ENCODE measurements around the gene ZFYVE21. TPM values are rescaled to one million over a fixed set of nuclear protein-coding genes. Genes with fewer than 3 reads are reported as not detected.

The ZFYVE21 gene
- total RNA-seq, 5 donors from 2014 or later (not counting 1 experiment from before 2014, with no cell fraction given) = 8.8 to 22.8 (median 22.1) TPM

DNA sequence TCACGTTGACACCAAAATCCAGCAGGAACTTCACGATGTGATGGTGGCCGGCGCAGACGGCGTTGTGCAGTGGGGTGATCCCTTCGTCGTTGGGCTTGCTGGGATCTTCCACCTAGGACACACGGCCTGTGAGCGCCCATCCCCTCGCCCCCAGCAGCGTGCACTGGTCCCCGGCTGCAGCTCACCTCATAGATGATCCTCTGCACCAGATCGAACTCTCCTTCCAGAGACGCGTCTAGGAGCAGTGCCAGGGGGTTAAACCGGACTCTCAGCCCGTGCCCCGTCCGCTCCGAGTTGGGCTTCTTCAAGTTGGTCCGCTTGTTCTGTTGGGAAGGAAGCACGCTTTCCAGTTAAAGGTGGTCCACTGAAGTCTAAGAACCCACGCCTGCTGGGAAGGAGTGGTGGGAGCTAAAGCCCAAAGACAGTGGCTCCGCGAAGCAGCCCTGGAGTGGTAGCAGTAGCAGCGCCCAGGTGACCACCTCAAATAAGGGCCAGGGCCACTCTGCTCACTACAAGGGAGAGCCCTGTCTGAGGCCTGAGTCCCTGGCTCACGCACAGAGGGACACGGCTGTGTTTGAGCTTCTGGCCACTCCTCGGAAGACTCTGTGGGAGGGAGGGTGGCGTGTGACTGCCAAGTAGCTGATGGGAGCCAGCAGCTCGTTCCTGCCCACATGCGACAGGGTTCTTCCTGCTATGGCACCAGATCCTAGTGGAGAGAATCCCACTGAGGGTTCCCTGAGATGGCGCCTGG is 23.3 kb downstream of the ZFYVE21 start:
- Mint-ChIP-seq H3K36me3 (peaks cover 39% of the 10 kb centered on the region), H3K4me3 (no peak overlapping the region), H3K9me3 (no peaks in the 10 kb centered on the region), H3K27me3 (no peaks in the 10 kb centered on the region), H3K27ac (no peak overlapping the region), H3K4me1 (no peaks in the 10 kb centered on the region)
- CTCF ChIA-PET = no interaction called here
- ATAC-seq (replicated peaks in 1 of 4) (no peak), DNase-seq (no peak)
- peaks cover 21 to 46% of the 10 kb centered on the region in 2 donors for H3K36me3 ChIP-seq (ENCODE audit: control insufficient read depth in 2 of 2, extremely low read depth in 1 of 2, insufficient read depth in 1 of 2, low read length in 1 of 2)
- no peak overlapping the region for H3K27ac ChIP-seq (ENCODE audit: low read length)
- H3K4me3 ChIP-seq (ENCODE audit: control insufficient read depth in 1 of 2, extremely low read depth in 1 of 2, low read length in 1 of 2) = no peak overlapping the region
- H3K4me1 ChIP-seq (ENCODE audit: control insufficient read depth in 1 of 2, extremely low read depth in 1 of 2, insufficient read depth in 2 of 2, low read length in 2 of 2) = no peaks in the 10 kb centered on the region
- POLR2A ChIA-PET = no interaction called here
- H3K27me3 ChIP-seq (replicated peaks in 1 of 2; ENCODE audit: control insufficient read depth in 2 of 2, extremely low read depth in 1 of 2, insufficient read depth in 2 of 2, low read length in 1 of 2) = no peaks in the 10 kb centered on the region
- WGBS (ENCODE audit: insufficient coverage) = 92% methylated on average over 23 of the region's 34 CpGs
- H3K9me3 ChIP-seq = no peaks in the 10 kb centered on the region

DNA sequence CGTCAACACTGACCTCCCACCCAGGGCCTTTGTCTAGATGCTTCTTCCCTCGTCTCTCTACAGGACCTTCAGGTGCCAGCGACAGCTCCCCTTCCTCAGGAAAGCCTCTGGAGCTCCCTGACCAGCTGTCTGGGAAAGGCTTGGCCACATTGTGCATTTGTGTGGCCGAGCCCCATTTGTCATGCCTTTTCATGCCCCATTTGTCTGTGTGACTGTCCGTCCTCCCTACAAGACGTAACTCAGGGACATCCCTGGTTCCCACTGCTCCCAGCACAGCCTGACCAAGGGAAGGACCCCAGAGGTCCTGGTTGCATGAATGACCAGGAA is 23.8 kb downstream of the ZFYVE21 start:
- Mint-ChIP-seq H3K27ac (no peak overlapping the region), H3K36me3 (peaks cover 38% of the 10 kb centered on the region), H3K27me3 (no peaks in the 10 kb centered on the region), H3K9me3 (no peaks in the 10 kb centered on the region), H3K4me3 (no peak overlapping the region), H3K4me1 (no peaks in the 10 kb centered on the region)
- DNase-seq (no peak), ATAC-seq (replicated peaks in 1 of 4) (no peak)
- Histone ChIP-seq H3K36me3 (ENCODE audit: control insufficient read depth in 2 of 2, extremely low read depth in 1 of 2, insufficient read depth in 1 of 2, low read length in 1 of 2) (peaks cover 21 to 46% of the 10 kb centered on the region in 2 donors), H3K27ac (ENCODE audit: low read length) (no peak overlapping the region), H3K9me3 (no peaks in the 10 kb centered on the region), H3K4me3 (ENCODE audit: control insufficient read depth in 1 of 2, extremely low read depth in 1 of 2, low read length in 1 of 2) (no peak overlapping the region), H3K4me1 (ENCODE audit: control insufficient read depth in 1 of 2, extremely low read depth in 1 of 2, insufficient read depth in 2 of 2, low read length in 2 of 2) (no peaks in the 10 kb centered on the region), H3K27me3 (replicated peaks in 1 of 2; ENCODE audit: control insufficient read depth in 2 of 2, extremely low read depth in 1 of 2, insufficient read depth in 2 of 2, low read length in 1 of 2) (no peaks in the 10 kb centered on the region)
- 88% methylated on average over 5 of the region's 6 CpGs for WGBS (ENCODE audit: insufficient coverage)
- ChIA-PET POLR2A (no interaction called here), CTCF (no interaction called here)

DNA sequence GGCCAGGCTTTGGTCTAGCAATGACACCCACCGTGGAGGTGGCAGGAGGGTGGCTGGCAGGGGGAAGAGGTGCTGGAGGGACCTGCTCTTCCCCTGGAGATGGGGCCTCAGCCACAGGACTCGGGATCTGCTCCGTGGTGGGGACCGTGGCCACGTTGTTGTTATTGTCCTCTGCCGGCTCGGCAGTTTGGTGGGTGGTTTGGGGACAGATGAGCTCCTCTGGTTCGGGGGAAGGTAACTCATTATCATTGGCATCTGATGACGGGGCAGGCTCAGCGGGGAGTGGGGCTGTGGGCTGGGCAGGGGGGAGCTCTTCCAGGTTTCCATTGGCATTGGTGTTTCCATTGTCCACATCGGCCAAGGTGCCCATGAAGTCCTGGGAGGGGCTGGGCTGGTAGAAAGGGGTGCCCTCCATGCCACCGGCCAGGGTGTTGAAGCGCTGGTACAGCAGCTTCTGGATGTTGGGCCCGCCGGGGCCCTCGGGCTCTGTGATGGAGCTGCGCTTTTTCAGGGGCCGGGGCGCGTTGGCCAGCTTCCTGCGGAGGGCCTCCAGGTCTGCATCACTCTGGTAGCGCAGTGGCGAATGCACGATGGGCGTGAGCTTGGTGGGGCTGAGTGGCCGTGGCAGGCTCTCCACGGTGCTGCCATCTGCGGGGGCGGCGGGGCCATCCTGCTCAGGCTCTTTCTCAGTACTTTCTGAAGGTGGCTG is 24.3 kb downstream of the ZFYVE21 start:
- no peak for ATAC-seq (replicated peaks in 1 of 4)
- no peak overlapping the region for H3K27ac ChIP-seq (ENCODE audit: low read length)
- CTCF ChIA-PET = no interaction called here
- no peaks in the 10 kb centered on the region for H3K4me1 Mint-ChIP-seq
- H3K27ac Mint-ChIP-seq = no peak overlapping the region
- no peak overlapping the region for H3K4me3 Mint-ChIP-seq
- POLR2A ChIA-PET = no interaction called here
- H3K4me1 ChIP-seq (ENCODE audit: control insufficient read depth in 1 of 2, extremely low read depth in 1 of 2, insufficient read depth in 2 of 2, low read length in 2 of 2) = no peaks in the 10 kb centered on the region
- no peaks in the 10 kb centered on the region for H3K27me3 ChIP-seq (replicated peaks in 1 of 2; ENCODE audit: control insufficient read depth in 2 of 2, extremely low read depth in 1 of 2, insufficient read depth in 2 of 2, low read length in 1 of 2)
- no peak overlapping the region for H3K4me3 ChIP-seq (ENCODE audit: control insufficient read depth in 1 of 2, extremely low read depth in 1 of 2, low read length in 1 of 2)
- H3K9me3 Mint-ChIP-seq = no peaks in the 10 kb centered on the region
- H3K36me3 ChIP-seq (ENCODE audit: control insufficient read depth in 2 of 2, extremely low read depth in 1 of 2, insufficient read depth in 1 of 2, low read length in 1 of 2) = peaks cover 21 to 45% of the 10 kb centered on the region in 2 donors
- DNase-seq = no peak
- peaks cover 36% of the 10 kb centered on the region for H3K36me3 Mint-ChIP-seq
- no peaks in the 10 kb centered on the region for H3K27me3 Mint-ChIP-seq
- WGBS (ENCODE audit: insufficient coverage) = 95% methylated on average over 30 of the region's 30 CpGs
- H3K9me3 ChIP-seq = no peaks in the 10 kb centered on the region

DNA sequence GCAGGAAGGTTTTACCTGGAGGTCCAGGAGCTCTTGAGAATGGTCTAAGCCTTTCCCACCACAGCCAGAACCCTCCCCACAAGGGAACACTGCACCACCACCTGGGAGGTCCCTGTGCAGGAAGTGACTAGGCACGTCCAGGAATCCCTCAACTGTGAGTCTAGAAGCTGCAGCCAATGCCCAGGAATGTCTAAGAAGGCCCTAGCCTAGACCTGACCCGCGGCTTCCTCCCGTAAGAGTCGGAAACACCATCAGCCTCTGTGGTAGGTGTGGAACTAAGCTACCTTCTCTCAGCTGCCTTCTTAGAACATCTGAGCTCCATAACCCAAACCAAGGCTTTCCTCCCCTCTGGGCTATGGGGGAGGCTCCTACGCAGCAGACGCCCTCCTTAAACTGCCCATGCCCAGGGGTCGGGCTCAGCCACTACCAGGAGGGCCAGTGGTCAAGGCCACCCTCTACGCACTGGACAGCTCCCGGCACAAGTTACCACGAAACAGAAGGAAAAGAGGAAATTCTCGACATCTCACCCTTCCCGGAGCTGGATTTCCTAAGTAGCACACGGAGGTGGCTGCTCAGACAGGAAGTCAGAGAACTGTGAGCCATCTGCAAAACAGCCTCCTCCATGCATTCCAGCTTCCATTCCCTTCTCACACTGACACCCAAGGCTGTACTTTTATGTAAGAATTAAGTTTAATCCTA is 25.5 kb downstream of the ZFYVE21 start:
- no peaks in the 10 kb centered on the region for H3K4me1 ChIP-seq (ENCODE audit: control insufficient read depth in 1 of 2, extremely low read depth in 1 of 2, insufficient read depth in 2 of 2, low read length in 2 of 2)
- no peak overlapping the region for H3K27ac Mint-ChIP-seq
- no peak overlapping the region for H3K4me3 ChIP-seq (ENCODE audit: control insufficient read depth in 1 of 2, extremely low read depth in 1 of 2, low read length in 1 of 2)
- no peaks in the 10 kb centered on the region for H3K4me1 Mint-ChIP-seq
- H3K9me3 ChIP-seq = no peaks in the 10 kb centered on the region
- H3K36me3 Mint-ChIP-seq = peaks cover 36% of the 10 kb centered on the region
- H3K9me3 Mint-ChIP-seq = no peaks in the 10 kb centered on the region
- H3K36me3 ChIP-seq (ENCODE audit: control insufficient read depth in 2 of 2, extremely low read depth in 1 of 2, insufficient read depth in 1 of 2, low read length in 1 of 2) = peaks cover 15 to 44% of the 10 kb centered on the region in 2 donors
- ChIA-PET POLR2A (no interaction called here), CTCF (no interaction called here)
- ATAC-seq (replicated peaks in 1 of 4) (no peak), DNase-seq (no peak)
- H3K27me3 Mint-ChIP-seq = no peaks in the 10 kb centered on the region
- no peak overlapping the region for H3K4me3 Mint-ChIP-seq
- WGBS (ENCODE audit: insufficient coverage) = 87% methylated on average over 8 of the region's 14 CpGs
- no peak overlapping the region for H3K27ac ChIP-seq (ENCODE audit: low read length)
- H3K27me3 ChIP-seq (replicated peaks in 1 of 2; ENCODE audit: control insufficient read depth in 2 of 2, extremely low read depth in 1 of 2, insufficient read depth in 2 of 2, low read length in 1 of 2) = no peaks in the 10 kb centered on the region

- H3K27me3 ChIP-seq (replicated peaks in 1 of 2; ENCODE audit: control insufficient read depth in 2 of 2, extremely low read depth in 1 of 2, insufficient read depth in 2 of 2, low read length in 1 of 2) = no peaks in the 10 kb centered on the region
- ATAC-seq (replicated peaks in 1 of 4) (no peak), DNase-seq (no peak)
- ChIA-PET CTCF (no interaction called here), POLR2A (no interaction called here)
- no peaks in the 10 kb centered on the region for H3K4me1 ChIP-seq (ENCODE audit: control insufficient read depth in 1 of 2, extremely low read depth in 1 of 2, insufficient read depth in 2 of 2, low read length in 2 of 2)
- H3K4me3 ChIP-seq (ENCODE audit: control insufficient read depth in 1 of 2, extremely low read depth in 1 of 2, low read length in 1 of 2) = no peak overlapping the region
- H3K9me3 Mint-ChIP-seq = no peaks in the 10 kb centered on the region
- H3K4me1 Mint-ChIP-seq = no peaks in the 10 kb centered on the region
- no peak overlapping the region for H3K4me3 Mint-ChIP-seq
- no peaks in the 10 kb centered on the region for H3K9me3 ChIP-seq
- H3K27me3 Mint-ChIP-seq = no peaks in the 10 kb centered on the region
- peaks cover 33% of the 10 kb centered on the region for H3K36me3 Mint-ChIP-seq
- H3K36me3 ChIP-seq (ENCODE audit: control insufficient read depth in 2 of 2, extremely low read depth in 1 of 2, insufficient read depth in 1 of 2, low read length in 1 of 2) = peaks cover 15 to 37% of the 10 kb centered on the region in 2 donors
- 92% methylated on average over 7 of the region's 9 CpGs for WGBS (ENCODE audit: insufficient coverage)
- no peak overlapping the region for H3K27ac ChIP-seq (ENCODE audit: low read length)
- H3K27ac Mint-ChIP-seq = no peak overlapping the region
These were observed 26.3 kb downstream of the ZFYVE21 start for GRCh38 chr14:103741876-103742275.

GRCh38 chr14:103742499-103743255 is 27.1 kb downstream of the ZFYVE21 start:
- no peak for ATAC-seq (replicated peaks in 1 of 4)
- Histone ChIP-seq H3K4me3 (ENCODE audit: control insufficient read depth in 1 of 2, extremely low read depth in 1 of 2, low read length in 1 of 2) (no peak overlapping the region), H3K9me3 (no peaks in the 10 kb centered on the region), H3K27me3 (replicated peaks in 1 of 2; ENCODE audit: control insufficient read depth in 2 of 2, extremely low read depth in 1 of 2, insufficient read depth in 2 of 2, low read length in 1 of 2) (no peaks in the 10 kb centered on the region), H3K27ac (ENCODE audit: low read length) (no peak overlapping the region), H3K36me3 (ENCODE audit: control insufficient read depth in 2 of 2, extremely low read depth in 1 of 2, insufficient read depth in 1 of 2, low read length in 1 of 2) (peaks cover 15 to 35% of the 10 kb centered on the region in 2 donors), H3K4me1 (ENCODE audit: control insufficient read depth in 1 of 2, extremely low read depth in 1 of 2, insufficient read depth in 2 of 2, low read length in 2 of 2) (peaks cover 0 to 2% of the 10 kb centered on the region in 2 experiments)
- Mint-ChIP-seq H3K27me3 (no peaks in the 10 kb centered on the region), H3K9me3 (no peaks in the 10 kb centered on the region), H3K4me1 (no peaks in the 10 kb centered on the region), H3K27ac (no peak overlapping the region), H3K4me3 (no peak overlapping the region), H3K36me3 (peaks cover 28% of the 10 kb centered on the region)
- ChIA-PET POLR2A (interaction anchor here in 1 of 2 donors (0.6 kb wide), 1 partner anchor 16 kb away, joined by 7 read pairs; no protein-coding TSS in a partner anchor), CTCF (no interaction called here)
- no peak for DNase-seq
- WGBS (ENCODE audit: insufficient coverage) = 95% methylated on average over 11 of the region's 14 CpGs

Data from T-cell (primary cell).